ENCODE data around the gene DBF4. TPM values are rescaled to one million over a fixed set of nuclear protein-coding genes. Genes with fewer than 3 reads are reported as not detected.
"Not testable (repeated sequence)": the region's sequence is repeated elsewhere in the genome, so short reads cannot be mapped to it uniquely, and the experiment has no call there.

DBF4 gene, protein sequence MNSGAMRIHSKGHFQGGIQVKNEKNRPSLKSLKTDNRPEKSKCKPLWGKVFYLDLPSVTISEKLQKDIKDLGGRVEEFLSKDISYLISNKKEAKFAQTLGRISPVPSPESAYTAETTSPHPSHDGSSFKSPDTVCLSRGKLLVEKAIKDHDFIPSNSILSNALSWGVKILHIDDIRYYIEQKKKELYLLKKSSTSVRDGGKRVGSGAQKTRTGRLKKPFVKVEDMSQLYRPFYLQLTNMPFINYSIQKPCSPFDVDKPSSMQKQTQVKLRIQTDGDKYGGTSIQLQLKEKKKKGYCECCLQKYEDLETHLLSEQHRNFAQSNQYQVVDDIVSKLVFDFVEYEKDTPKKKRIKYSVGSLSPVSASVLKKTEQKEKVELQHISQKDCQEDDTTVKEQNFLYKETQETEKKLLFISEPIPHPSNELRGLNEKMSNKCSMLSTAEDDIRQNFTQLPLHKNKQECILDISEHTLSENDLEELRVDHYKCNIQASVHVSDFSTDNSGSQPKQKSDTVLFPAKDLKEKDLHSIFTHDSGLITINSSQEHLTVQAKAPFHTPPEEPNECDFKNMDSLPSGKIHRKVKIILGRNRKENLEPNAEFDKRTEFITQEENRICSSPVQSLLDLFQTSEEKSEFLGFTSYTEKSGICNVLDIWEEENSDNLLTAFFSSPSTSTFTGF
- 2.4 TPM for total RNA-seq

DNA sequence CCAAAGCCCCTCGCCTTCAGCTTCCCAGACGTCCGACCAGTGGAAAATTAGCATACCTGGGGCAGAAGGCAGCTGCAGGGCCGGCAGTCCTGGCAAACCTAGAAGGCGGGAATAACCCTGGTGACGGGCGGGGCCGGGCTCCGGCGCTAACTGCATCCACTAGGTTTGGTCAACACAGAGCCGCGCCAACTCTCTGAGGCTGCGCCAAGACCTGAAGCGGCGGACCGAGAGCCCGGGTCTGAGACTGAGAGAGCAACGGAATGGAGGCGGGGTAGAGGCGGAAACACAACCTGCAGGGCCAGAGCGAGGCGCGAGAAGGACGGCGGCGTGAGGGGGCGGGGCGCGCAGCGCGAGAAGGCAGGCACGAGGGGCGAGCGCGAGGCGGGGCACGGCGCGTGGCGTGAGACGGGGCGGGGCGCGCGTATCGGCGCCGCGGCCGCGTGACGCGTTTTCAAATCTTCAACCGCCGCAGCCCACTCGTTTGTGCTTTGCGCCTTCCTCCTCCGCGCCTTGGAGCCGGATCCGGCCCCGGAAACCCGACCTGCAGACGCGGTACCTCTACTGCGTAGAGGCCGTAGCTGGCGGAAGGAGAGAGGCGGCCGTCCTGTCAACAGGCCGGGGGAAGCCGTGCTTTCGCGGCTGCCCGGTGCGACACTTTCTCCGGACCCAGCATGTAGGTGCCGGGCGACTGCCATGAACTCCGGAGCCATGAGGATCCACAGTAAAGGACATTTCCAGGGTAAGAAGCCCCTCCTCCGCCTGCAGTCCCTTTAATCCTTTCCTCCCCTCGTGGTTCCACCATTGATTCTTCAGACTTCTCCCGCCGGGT is at the start of gene DBF4, which contains the start of gene SLC25A40:
DBF4 (plus strand) TSS at position 454 of the 829 bp plus-strand sequence; CDS start at position 694, 240 bp downstream.
SLC25A40 (minus strand) TSS at position 321 of the 829 bp plus-strand sequence. CDS start 17,633 bp downstream, outside the sequence.
- DNase-seq (ENCODE audit: low spot score) (peak; percentile 99), ATAC-seq (peak; percentile 94)

DNA sequence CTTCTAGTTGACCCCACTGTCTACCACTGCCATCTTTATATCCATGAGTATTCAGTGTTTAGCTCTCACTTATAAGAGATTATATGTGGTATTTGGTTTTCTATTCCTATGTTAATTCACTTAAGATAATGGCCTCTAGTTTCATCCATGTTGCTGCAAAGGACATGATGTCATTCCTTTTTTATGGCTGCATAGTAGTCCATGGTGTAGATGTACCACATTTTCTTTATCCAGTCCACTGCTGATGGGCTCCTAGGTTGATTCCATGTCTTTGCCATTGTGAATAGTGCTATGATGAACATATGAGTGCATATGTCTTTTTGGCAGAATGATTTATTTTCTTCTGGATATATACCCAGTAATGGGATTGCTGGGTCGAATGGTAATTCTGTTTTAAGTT is 47.9 kb upstream of the DBF4 start:
- DNase-seq (ENCODE audit: low spot score); ATAC-seq: not testable (repeated sequence)

DNA sequence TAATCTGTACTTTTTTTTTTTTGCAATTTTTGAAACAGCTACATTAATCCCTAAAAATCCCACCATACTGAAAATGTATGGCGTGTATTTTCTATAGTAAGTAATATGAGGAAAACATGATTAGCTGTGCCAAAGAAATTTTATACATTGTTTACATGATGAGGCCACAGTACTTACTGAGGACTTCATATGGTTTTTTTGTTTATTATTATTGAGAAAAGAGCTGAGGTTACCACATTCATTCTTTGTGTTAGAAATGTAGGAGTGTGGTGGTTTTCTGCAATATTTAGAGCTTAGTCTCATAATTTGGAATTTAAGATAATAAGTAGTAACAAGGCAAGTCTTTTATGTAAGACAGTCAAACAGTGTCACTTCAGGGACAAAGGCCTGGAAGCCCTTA is 45.2 kb upstream of the DBF4 start:
- ATAC-seq (no peak), DNase-seq (ENCODE audit: low spot score) (no peak)

DNA sequence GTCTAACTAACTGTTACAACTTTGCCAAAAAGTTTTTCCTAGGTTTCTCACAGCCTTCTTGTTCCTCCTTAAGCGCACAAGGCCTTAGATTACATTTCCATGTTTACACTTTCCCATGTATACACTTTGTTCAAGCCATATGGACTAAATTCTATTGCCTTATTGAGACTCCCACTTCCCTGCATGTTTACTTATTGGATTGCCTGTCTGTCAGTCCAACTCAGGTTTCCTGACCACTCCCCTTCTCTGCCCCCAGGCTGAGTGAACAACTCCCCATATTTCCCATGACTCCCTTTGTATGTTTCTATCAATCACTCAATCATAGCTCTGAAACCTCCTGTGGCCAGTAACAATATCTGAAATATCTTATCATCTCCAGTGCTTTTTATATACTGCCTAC is 43.2 kb upstream of the DBF4 start:
- DNase-seq (ENCODE audit: low spot score) (no peak), ATAC-seq (no peak)

DNA sequence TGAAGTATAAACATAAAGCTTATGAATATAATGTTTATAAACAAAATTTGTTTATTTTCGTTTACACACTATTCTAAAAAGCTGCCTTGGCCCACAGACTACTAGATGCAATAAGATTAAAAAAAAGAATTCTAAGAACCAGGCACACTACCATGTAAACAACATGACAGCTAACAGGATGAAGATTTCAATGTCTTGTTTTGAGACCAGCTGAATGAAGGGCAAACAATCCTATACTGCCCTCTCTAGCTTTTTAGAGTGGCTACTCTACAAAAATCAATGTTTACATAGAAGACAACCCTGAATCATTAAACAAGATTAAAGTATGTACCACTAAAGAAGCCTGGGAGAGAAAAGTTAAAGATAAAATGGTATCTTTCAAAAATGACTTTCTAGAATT is 38.7 kb upstream of the DBF4 start:
- no peak for DNase-seq (ENCODE audit: low spot score)
- ATAC-seq, result no peak

DNA sequence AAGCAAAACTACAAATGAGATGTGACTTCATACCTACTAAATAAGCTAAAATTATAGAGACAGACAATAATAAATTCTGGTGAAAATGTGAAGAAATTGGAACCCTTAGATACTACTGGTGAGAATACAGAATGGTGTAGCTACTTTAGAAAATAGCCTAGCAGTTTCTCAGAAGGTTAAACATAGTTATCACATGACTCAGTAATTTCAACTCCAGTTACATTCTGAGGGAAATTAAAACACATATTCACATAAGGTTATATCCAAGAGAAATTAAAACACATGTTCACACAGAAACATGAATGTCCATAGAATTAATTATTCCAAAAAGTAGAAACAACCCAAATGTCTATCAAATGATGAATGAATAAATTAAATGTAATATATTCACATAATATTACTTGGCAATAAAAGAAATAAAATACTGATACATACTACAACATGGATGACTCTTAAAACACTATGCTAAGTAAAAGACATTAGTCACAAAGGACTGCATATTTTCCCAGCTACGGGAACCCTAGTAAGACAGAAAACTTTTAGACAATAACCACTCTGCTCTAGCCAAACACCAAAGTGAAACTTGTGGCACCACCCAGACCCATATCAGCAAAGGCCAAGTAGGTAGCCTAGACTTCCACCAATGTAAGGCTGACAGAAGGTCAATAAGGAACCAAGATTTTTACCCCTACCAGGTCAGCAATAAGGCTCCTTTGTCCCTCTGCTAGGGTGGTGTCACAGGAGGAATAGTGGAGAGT is 25.3 kb upstream of the DBF4 start:
- ATAC-seq (no peak), DNase-seq (ENCODE audit: low spot score) (no peak)

DNA sequence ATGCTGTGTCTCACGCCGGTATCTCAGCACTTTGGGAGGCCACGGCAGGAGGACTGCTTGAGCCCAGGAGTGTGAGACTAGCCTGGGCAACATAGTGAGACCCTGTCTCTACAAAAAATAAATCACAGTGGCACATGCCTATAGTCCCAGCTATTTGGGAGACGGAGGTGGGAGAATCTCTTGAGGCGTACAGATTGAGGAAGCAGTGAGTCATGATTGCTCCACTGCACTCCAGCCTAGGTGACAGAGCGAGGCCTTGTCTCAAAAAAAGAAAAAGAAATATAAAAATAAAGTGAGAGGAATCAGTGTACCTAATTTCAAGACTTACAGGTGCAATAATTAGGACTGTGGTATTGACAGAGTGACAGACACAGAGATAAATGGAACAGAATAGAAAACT is 24.0 kb upstream of the DBF4 start:
- ATAC-seq, result no peak
- no peak for DNase-seq (ENCODE audit: low spot score)

DNA sequence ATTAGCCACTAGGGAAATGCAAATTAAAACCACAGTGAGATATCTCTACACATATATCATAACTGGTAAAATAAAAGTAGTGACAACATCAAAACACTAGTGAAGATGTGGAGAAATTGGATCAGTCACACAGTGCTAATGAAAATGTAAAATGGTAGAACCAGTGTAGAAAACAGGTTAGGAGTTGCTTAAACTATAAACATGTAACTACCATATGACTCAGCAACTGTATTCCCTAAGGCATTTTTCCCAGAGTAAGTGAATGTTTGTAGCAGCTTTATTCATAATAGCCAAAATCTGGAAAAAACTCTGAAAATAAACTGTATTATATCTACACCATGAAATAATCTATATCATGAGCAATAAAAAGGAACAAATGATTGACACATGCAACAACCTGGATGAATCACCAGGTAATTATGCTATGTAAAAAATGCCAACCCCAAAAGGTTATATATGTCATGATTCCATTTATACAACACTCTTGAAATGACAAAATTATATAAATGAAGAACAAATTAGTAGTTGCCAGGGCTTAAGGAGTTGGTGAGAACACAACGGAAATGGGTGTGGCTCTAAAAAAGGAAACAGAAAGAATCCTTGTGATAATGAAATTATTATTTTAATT is 22.9 kb upstream of the DBF4 start:
- DNase-seq (ENCODE audit: low spot score) (no peak), ATAC-seq (no peak)

DNA sequence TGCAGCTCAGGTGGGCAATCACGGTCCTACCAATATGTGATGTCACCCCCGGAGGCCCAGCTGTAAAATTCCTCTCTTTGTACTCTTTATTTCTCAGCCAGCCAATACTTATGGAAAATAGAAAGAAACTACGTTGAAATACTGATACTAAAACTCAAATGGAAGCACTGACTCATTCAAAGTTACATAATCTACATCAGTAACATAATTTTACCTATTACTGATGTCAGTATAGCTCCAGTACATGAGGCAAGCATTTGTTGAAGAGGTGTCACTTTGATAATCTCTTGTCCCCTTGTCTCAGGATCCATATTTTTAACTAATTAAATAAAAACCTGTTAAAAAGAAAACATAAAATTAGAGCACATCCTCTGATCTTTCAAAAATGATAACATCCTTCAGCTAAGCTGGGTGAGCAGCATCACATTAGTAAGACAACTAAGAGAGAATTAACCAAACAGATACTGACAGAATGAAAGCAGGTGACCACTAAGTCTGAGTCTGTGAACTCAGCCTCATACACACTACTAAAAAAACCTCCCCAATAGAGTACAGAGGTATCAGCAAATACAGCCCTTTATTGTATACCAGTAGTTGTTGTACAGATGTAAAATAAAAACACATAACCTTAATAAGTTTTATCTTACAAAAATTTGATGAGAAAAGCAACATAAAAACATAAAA is 17.7 kb upstream of the DBF4 start:
- ATAC-seq (no peak), DNase-seq (ENCODE audit: low spot score) (no peak)

DNA sequence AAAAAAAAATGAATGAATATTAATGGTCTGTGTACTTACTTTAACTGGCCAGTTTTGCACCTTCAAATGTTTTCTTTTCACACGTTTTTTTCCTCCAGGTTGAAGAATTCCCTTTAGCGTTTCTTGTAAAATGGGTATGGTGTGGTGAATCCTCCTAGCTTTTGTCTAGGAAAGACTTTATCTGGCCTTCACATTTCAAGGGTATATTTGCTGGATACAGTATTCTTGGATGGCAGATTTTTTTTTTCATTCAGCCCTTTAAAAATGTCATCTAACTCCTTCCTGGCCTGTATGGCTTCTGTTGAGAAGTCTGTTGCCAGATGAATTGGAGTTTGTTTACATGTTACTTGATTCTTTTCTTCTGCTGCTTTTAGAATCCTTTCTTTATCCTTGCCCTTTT is 10.2 kb upstream of the DBF4 start:
- DNase-seq (ENCODE audit: low spot score), result no peak
- ATAC-seq, result no peak

DNA sequence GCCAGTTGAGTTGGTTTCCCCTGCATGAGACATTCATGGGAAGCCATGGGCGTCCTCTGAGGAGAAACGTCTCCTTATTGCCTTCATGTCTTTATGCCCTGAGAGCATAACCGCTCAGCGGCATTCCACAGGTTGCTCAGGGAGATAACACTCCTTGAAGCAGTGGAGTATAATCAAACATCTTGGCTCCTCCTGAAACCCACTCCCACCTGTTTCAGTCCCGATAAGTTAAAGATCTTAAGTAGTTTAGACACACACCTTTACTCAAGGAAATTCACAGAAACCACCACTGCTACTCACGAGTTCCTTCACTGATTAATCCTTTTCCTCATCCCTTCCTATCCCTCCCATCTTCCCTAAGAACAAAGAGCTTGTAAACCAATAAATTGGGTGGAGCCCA is 9.8 kb upstream of the DBF4 start:
- ATAC-seq; DNase-seq (ENCODE audit: low spot score): not testable (repeated sequence)

DNA sequence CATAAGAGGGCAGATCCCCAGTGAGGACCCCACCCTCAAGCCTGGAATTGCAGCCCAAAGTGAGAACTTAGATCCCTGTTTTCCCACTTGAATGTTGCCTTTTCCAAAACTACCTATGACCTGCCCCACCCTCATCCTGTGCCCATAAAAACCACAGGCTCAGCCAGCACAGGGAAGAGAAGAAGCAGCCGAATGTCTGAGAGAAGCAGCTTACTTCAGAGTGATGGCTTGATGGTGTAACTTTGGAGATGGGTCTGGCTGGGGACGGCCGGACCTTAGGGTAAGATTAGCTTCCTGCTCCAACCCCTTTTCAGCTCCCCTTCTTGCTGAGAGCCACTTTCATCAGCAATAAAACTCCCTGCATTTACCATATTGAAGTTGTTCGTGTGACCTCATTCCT is 5.8 kb upstream of the DBF4 start:
- ATAC-seq, result no peak
- no peak for DNase-seq (ENCODE audit: low spot score)

DNA sequence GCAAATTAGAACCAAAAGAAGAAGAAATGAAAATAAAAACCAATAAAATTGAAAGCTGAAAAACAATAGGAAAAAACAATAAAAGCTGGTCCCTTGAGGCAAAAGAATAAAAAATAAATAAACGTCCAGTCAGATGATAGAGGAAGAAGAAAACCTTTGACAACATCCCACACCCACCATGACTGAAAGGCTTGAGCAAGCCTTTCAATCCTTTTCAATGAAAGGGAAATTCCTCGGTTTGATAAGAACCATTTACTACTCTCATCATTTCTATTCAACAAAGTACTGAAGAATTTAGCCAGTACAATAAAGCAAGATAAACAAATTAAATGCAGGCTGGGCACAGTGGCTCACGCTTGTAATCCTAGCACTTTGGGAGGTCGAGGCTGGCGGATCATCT is 3.9 kb upstream of the DBF4 start:
- DNase-seq (ENCODE audit: low spot score), result no peak
- ATAC-seq, result no peak

DNA sequence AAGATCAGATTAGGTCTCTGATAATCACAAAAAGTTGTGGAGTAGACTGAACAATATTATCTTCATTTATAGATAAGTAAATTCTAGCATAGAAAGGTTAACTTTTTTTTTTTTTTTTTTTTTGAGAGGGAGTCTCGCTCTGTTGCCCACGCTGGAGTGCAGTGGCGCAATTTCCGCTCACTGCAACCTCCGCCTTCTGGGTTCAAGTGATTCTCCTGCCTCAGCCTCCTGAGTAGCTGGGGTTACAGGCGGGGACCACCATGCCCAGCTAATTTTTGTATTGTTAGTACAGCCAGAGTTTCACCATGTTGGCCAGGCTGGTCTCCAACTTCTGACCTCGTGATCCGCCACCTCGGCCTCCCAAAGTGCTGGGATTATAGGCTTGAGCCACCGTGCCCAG is 3.0 kb upstream of the DBF4 start:
- ATAC-seq; DNase-seq (ENCODE audit: low spot score): not testable (repeated sequence)

DNA sequence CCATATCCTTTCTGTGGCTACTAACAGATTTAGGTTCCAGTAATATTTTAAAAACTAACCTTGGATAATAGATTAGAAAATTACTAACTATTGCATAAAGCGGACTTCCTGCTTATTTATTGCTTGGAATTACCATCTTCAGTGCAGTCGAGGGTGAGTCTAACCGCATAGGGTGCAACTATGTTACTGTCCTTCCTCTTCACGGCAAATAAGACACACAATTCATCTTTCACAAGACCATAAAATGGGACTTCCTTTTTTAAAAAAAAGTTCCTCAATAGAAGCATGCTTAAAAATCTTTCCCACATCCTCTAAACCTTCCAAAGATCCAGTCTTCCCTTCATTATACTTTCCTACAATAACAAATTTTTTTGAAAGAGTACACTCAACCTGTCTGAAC is 2.2 kb upstream of the DBF4 start:
- DNase-seq (ENCODE audit: low spot score), result no peak

DNA sequence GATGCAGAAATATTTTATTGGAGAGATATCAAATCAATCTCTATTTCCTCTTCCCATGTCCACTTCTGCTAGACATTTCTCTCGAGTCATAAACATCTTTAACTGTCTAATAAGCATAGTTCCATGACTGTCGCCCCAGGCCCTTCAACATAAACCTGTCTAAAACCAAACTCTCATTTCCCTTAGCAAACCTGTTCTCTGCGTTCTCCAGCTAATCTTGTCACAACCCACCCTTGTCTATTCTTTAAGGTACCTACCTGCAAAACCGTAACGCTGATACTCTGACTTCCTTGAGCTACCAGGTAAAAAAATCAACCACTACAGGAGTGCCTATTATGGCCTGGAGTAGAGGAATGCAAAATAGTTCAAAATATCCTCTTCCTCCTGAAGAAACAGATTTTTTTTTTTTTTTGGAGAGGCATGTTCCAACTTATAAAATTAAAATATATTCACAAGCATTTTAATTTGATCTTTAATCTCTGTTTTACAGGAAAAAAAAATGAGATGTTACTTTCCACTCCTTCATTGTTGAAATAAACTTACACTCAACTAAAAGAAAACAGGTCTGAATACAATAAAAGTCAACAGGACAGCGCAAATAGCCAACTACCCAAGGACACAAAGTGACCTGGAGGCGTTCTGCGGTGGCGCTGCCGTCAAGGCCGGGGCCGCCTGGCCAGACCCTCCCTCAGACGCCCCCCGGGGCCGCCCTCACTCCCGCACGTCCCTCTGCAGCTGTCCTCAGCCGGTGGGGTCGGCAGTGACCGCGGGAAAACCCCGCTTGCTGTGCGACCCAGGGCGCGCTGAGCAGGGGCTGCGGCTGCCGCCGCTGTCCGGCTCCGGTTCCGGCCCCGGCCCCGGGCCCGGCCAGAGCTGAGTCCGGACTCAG is 898 bp upstream of the DBF4 start:
- ATAC-seq, result peak; percentile 59
- DNase-seq (ENCODE audit: low spot score), result no peak

More for the DNA sequence above, 2.2 kb upstream of the DBF4 start:
- ATAC-seq, result no peak

DNA sequence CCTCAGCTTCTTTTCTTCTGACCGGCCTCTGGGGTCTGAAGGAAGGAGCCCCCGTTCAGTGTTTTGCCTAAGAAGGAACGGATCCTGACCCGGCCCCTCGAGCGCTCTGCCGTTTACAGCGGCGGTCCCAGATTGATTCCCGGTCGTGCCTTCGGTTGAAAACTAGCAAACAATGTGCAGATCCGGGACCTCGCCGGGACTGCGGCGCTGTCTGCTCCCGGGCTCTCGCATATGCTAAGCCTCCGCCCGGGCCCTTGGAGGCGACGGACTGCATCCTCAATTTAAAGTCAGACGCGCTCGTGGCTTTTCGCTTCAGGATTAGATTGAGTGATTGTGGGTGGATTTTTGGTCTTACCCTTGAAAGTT is 559 bp downstream of the DBF4 start:
- peak; percentile 66 for DNase-seq (ENCODE audit: low spot score)
- ATAC-seq, result peak; percentile 54

DNA sequence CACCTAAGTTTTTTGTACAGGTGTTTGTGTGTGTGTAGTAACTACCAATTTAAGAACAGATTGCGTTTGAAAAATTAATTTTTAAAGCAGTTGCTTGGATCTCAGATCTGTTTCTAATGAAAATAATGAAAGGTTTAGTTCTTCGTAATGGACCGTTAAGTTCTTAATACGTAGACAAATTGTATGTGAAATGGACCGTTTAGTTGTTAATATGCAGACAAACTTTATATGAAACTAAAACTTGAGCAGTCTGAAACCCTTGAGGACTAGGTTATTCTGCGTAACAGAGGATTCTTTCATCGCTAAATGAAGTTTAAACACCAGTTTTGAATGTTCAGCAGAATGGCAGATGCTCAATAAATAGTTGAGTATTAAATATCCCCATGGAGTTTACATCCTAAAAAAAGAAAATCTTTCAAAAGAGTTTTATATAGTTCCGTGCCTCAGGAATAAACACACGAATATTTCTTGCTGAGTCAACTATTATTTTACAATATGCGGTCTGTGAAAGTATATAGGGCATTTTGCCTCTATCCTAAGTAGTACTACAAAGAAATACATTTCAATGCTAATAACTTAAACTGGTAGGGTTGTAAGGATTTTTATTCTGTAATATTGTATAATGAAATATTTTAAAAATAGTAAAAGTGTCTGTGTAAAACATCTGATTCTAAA is 1.2 kb downstream of the DBF4 start:
- ATAC-seq (no peak), DNase-seq (ENCODE audit: low spot score) (no peak)

All from left lobe of liver (tissue), 2 donors.